Gastrocnemius medialis (tissue), 4 donors: ENCODE results near the gene PXMP4.

Experiments
- CTCF ChIP-seq, 5 experiments: fragments of 450-650 bp in 3 of 5; fragments of 200-600 bp in 2 of 5; sonication (generic) in 2 of 5; IDR thresholded peaks in 4 of 5; conservative IDR thresholded peaks in 1 of 5; 1 replicate in 4 of 5; 2 replicates in 1 of 5; pipeline ENCODE4 v1.5.1; 2016 to 2019; ENCODE audit warnings: antibody characterized with exemption in 5 of 5, mild to moderate bottlenecking in 3 of 5, moderate library complexity in 3 of 5
- POLR2A ChIP-seq, 2 donors: fragments of 450-650 bp; IDR thresholded peaks; one replicate each; pipeline ENCODE4 v1.6.1; 2017; ENCODE audit warnings: antibody characterized with exemption in 2 of 2, mild to moderate bottlenecking in 2 of 2, moderate library complexity in 2 of 2

DNA sequence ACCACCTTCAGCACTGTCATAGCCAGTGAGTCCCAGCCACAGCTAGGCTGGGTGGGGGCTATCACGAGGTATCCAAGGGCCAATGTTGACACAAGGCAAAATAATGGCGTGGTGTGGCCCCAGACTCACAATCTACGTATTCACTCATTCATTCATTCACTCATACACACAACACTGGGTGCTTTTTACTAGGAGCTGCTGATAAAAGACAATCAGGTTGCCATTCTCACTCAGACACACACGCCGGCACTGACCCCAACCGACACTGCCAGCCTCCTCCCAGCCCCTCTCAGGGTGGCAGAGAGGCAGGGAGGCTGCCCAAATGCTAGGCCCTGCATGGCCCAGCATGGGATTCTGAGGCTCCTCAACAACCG, 59.4 kb downstream of the PXMP4 start:
- TF ChIP-seq CTCF (IDR thresholded peaks at IDR 0.05 in 4 of 5, conservative IDR thresholded peaks at IDR 0.05 in 1 of 5) (no peak), POLR2A (IDR thresholded peaks at IDR 0.05) (no peak)
